SK-N-SH treated with all-trans-retinoic acid at 6 μM for 48 hours (cell line): ENCODE measurements around the gene SMARCA4.

ENCODE experiments used
- ATAC-seq: fragments of 200-7000 bp; cut with Tn5 transposase; 3 replicates; pipeline ENCODE4 v1.9.1; 2020; ENCODE audit warnings: mild to moderate bottlenecking, moderate library complexity
- ARNTL ChIP-seq: fragments of 450-650 bp; formaldehyde crosslinking; IDR thresholded peaks from 2 replicates; pipeline ENCODE4 v1.5.0; 2020; ENCODE audit warnings: low read depth, mild to moderate bottlenecking, moderate library complexity, borderline replicate concordance
- BACH2 ChIP-seq: fragments of 250-450 bp; sonication (Bioruptor Pico); IDR thresholded peaks from 2 replicates; pipeline ENCODE4 v1.9.0; 2021; ENCODE audit warnings: mild to moderate bottlenecking, borderline replicate concordance
- GLIS3 ChIP-seq: fragments of 250-450 bp; sonication (Bioruptor Pico); IDR thresholded peaks from 2 replicates; pipeline ENCODE4 v1.5.0; 2020; ENCODE audit warnings: mild to moderate bottlenecking, moderate library complexity
- OSR1 ChIP-seq: fragments of 250-450 bp; sonication (Bioruptor Pico); IDR thresholded peaks from 2 replicates; pipeline ENCODE4 v1.8.0; 2022; ENCODE audit warnings: moderate library complexity, mild to moderate bottlenecking, inconsistent platforms
- PPARA ChIP-seq: fragments of 250-450 bp; sonication (Bioruptor Pico); IDR thresholded peaks from 2 replicates; pipeline ENCODE4 v1.5.0; 2020; ENCODE audit warnings: mild to moderate bottlenecking, borderline replicate concordance
- SNAI2 ChIP-seq: fragments of 250-450 bp; sonication (Bioruptor Pico); IDR thresholded peaks from 2 replicates; pipeline ENCODE4 v1.5.0; 2020; ENCODE audit warnings: mild to moderate bottlenecking, moderate library complexity
- TCF4 ChIP-seq: fragments of 250-450 bp; sonication (Bioruptor Pico); IDR thresholded peaks from 2 replicates; pipeline ENCODE4 v1.8.0; 2021; ENCODE audit warnings: mild to moderate bottlenecking, moderate library complexity, borderline replicate concordance
- ZFP3 ChIP-seq: fragments of 250-450 bp; sonication (Bioruptor Pico); IDR thresholded peaks from 2 replicates; pipeline ENCODE4 v1.5.0; 2020; ENCODE audit warnings: mild to moderate bottlenecking, moderate library complexity
- ZFP30 ChIP-seq: fragments of 450-650 bp; formaldehyde crosslinking; IDR thresholded peaks from 2 replicates; pipeline ENCODE4 v1.5.0; 2022; ENCODE audit warnings: mild to moderate bottlenecking, moderate library complexity
- ZNF565 ChIP-seq: fragments of 450-650 bp; formaldehyde crosslinking; conservative IDR thresholded peaks from 2 replicates; pipeline ENCODE4 v1.5.0; 2020; ENCODE audit warnings: low read depth, mild to moderate bottlenecking, moderate library complexity
- ZNF8 ChIP-seq: fragments of 450-650 bp; formaldehyde crosslinking; IDR thresholded peaks from 2 replicates; pipeline ENCODE4 v1.5.0; 2020; ENCODE audit warnings: mild to moderate bottlenecking, moderate library complexity
- TF ChIP-seq, protein P1 (sequence below): fragments of 250-450 bp; sonication (Bioruptor Pico); IDR thresholded peaks from 2 replicates; pipeline ENCODE4 v1.8.0; 2021; ENCODE audit warnings: low read depth, mild to moderate bottlenecking, moderate library complexity, borderline replicate concordance
- TF ChIP-seq, protein P2 (sequence below): fragments of 250-450 bp; sonication (Bioruptor Pico); IDR thresholded peaks from 2 replicates; pipeline ENCODE4 v1.5.1; 2020; ENCODE audit warnings: low read depth, mild to moderate bottlenecking, moderate library complexity
- TF ChIP-seq, protein P3 (sequence below): fragments of 250-450 bp; sonication (Bioruptor Pico); IDR thresholded peaks from 2 replicates; pipeline ENCODE4 v1.5.1; 2021; ENCODE audit warnings: mild to moderate bottlenecking, moderate library complexity
- TF ChIP-seq, protein P4 (sequence below): fragments of 250-450 bp; sonication (Bioruptor Pico); IDR thresholded peaks from 2 replicates; pipeline ENCODE4 v1.5.0; 2020; ENCODE audit warnings: mild to moderate bottlenecking, moderate library complexity
- TF ChIP-seq, protein P5 (sequence below): fragments of 250-450 bp; sonication (Bioruptor Pico); IDR thresholded peaks from 2 replicates; pipeline ENCODE4 v1.8.0; 2020; ENCODE audit warnings: mild to moderate bottlenecking, moderate library complexity, borderline replicate concordance

SMARCA4 gene

DNA sequence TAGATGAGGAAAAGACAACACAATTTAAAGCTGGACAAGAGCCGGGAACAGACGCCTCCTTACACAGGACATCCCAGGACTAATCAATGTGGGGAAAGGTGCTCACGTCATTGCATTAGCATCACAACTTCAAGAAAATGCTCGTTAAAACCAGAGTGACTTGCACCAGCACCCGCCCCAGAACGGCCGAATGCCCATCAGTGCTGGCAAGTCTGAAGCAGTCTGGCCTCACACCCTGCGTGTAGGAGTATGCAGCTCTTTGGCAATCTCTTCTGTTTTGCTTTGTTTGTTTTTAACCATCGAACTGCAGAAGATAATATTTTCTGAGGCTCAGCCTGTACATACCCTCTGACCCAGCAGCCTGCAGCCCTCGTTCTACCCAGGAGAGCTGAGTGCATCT lies 83.6 kb downstream of the SMARCA4 start:
- no peak for ATAC-seq
- TF ChIP-seq PPARA (CRISPR knock-in tag), result no peak
- no peak for TF ChIP-seq ZNF8
- TF ChIP-seq OSR1 (CRISPR knock-in tag), result no peak
- TF ChIP-seq GLIS3 (CRISPR knock-in tag), result no peak
- TF ChIP-seq ZFP30 (CRISPR knock-in tag), result no peak

DNA sequence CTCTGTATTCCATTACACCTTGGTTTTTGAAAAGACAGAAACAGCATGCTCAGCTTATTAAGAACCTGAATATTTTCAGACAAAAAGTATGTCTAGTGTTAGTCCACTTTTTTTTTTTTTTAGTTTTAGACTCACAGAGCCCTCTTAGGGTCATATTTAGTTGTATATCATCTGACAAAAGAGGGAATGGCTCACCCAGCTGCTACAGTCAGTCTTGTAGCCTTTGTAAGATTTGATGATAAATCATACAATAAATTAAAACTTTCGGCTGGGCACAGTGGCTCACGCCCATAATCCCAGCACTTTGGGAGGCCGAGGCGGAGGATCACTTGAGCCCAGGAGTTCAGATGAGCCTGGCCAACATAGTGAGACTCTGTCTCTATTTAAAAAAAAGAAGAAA lies 84.7 kb downstream of the SMARCA4 start:
- no peak for ATAC-seq
- TF ChIP-seq ZFP30 (CRISPR knock-in tag) (no peak), OSR1 (CRISPR knock-in tag) (no peak), ZNF565 (no peak)
- TF ChIP-seq, protein P1, sequence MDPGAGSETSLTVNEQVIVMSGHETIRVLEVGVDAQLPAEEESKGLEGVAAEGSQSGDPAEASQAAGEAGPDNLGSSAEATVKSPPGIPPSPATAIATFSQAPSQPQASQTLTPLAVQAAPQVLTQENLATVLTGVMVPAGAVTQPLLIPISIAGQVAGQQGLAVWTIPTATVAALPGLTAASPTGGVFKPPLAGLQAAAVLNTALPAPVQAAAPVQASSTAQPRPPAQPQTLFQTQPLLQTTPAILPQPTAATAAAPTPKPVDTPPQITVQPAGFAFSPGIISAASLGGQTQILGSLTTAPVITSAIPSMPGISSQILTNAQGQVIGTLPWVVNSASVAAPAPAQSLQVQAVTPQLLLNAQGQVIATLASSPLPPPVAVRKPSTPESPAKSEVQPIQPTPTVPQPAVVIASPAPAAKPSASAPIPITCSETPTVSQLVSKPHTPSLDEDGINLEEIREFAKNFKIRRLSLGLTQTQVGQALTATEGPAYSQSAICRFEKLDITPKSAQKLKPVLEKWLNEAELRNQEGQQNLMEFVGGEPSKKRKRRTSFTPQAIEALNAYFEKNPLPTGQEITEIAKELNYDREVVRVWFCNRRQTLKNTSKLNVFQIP (CRISPR knock-in tag), result no peak
- TF ChIP-seq, protein P2, sequence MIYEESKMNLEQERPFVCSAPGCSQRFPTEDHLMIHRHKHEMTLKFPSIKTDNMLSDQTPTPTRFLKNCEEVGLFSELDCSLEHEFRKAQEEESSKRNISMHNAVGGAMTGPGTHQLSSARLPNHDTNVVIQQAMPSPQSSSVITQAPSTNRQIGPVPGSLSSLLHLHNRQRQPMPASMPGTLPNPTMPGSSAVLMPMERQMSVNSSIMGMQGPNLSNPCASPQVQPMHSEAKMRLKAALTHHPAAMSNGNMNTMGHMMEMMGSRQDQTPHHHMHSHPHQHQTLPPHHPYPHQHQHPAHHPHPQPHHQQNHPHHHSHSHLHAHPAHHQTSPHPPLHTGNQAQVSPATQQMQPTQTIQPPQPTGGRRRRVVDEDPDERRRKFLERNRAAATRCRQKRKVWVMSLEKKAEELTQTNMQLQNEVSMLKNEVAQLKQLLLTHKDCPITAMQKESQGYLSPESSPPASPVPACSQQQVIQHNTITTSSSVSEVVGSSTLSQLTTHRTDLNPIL (CRISPR knock-in tag), result no peak
- TF ChIP-seq, protein P3, sequence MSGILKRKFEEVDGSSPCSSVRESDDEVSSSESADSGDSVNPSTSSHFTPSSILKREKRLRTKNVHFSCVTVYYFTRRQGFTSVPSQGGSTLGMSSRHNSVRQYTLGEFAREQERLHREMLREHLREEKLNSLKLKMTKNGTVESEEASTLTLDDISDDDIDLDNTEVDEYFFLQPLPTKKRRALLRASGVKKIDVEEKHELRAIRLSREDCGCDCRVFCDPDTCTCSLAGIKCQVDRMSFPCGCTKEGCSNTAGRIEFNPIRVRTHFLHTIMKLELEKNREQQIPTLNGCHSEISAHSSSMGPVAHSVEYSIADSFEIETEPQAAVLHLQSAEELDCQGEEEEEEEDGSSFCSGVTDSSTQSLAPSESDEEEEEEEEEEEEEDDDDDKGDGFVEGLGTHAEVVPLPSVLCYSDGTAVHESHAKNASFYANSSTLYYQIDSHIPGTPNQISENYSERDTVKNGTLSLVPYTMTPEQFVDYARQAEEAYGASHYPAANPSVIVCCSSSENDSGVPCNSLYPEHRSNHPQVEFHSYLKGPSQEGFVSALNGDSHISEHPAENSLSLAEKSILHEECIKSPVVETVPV (CRISPR knock-in tag), result no peak

DNA sequence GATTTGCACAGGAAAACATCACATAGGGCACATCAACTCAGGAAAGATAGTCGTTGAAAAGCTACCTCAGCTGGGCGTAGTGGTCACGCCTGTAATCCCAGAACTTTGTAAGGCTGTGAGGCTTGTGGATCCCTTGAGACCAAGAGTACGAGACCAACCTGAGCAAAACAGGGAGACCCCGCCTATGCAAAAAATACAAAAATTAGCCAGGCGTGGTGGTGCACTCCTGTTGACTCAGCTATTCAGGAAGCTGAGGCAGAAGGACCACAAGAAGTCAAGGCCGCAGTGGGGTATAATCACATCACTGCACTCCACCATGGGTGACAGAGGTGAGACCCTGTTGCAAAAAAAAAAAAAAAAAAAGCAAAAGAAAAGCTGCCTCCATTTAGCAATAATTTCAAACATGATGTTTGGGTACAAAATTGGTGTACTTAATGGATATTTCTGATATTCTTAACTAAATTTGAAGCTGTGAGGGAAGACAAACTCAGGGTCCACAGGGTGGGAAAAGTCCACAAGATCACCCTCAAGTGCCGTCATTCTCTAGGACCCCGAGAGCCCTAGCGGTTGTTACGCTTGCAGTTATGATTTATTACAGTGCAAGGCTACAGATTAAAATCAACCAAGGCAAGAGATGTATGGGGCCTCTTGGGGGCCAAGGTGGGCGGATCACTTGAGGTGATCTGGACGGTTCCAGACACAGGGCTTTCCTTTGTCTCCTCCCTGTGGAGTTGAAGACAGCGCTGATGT lies 86.0 kb downstream of the SMARCA4 start:
- ATAC-seq, result no peak
- TF ChIP-seq BACH2 (CRISPR knock-in tag), result no peak
- TF ChIP-seq ZNF8, result no peak
- no peak for TF ChIP-seq ZFP3 (CRISPR knock-in tag)
- TF ChIP-seq TCF4 (CRISPR knock-in tag), result no peak
- no peak for TF ChIP-seq ARNTL (CRISPR knock-in tag)
- TF ChIP-seq, protein P4, sequence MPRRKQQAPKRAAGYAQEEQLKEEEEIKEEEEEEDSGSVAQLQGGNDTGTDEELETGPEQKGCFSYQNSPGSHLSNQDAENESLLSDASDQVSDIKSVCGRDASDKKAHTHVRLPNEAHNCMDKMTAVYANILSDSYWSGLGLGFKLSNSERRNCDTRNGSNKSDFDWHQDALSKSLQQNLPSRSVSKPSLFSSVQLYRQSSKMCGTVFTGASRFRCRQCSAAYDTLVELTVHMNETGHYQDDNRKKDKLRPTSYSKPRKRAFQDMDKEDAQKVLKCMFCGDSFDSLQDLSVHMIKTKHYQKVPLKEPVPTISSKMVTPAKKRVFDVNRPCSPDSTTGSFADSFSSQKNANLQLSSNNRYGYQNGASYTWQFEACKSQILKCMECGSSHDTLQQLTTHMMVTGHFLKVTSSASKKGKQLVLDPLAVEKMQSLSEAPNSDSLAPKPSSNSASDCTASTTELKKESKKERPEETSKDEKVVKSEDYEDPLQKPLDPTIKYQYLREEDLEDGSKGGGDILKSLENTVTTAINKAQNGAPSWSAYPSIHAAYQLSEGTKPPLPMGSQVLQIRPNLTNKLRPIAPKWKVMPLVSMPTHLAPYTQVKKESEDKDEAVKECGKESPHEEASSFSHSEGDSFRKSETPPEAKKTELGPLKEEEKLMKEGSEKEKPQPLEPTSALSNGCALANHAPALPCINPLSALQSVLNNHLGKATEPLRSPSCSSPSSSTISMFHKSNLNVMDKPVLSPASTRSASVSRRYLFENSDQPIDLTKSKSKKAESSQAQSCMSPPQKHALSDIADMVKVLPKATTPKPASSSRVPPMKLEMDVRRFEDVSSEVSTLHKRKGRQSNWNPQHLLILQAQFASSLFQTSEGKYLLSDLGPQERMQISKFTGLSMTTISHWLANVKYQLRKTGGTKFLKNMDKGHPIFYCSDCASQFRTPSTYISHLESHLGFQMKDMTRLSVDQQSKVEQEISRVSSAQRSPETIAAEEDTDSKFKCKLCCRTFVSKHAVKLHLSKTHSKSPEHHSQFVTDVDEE (CRISPR knock-in tag), result no peak
- TF ChIP-seq SNAI2 (CRISPR knock-in tag), result no peak

DNA sequence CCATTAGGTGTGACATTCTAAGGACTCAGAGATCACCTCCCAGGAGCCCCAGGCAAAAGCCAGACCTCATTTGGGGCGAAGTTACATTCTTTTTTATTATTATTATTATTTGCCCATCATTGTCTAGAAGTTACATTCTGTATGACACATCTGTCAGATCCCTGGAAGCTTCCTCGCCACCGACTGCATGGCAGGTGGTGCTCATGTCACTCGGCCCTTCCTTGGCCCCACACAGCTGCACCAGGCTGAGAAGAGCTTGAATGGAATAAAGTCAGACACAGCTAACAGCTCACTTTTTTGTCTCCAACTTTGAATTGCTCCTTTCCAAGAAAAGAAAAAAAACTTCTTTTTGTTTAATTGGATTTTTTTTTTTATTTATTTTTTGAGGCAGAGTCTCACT lies 87.0 kb downstream of the SMARCA4 start:
- TF ChIP-seq, protein P2 (CRISPR knock-in tag), result no peak
- no peak for TF ChIP-seq ZFP3 (CRISPR knock-in tag)
- TF ChIP-seq, protein P1 (CRISPR knock-in tag), result no peak
- no peak for TF ChIP-seq BACH2 (CRISPR knock-in tag)
- TF ChIP-seq, protein P5, sequence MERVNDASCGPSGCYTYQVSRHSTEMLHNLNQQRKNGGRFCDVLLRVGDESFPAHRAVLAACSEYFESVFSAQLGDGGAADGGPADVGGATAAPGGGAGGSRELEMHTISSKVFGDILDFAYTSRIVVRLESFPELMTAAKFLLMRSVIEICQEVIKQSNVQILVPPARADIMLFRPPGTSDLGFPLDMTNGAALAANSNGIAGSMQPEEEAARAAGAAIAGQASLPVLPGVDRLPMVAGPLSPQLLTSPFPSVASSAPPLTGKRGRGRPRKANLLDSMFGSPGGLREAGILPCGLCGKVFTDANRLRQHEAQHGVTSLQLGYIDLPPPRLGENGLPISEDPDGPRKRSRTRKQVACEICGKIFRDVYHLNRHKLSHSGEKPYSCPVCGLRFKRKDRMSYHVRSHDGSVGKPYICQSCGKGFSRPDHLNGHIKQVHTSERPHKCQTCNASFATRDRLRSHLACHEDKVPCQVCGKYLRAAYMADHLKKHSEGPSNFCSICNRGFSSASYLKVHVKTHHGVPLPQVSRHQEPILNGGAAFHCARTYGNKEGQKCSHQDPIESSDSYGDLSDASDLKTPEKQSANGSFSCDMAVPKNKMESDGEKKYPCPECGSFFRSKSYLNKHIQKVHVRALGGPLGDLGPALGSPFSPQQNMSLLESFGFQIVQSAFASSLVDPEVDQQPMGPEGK (CRISPR knock-in tag), result no peak
- ATAC-seq, result no peak
